Keratinocyte (primary cell): ENCODE results near the gene ROMO1.

ENCODE experiments used
- EZH2 ChIP-seq: IDR thresholded peaks from one replicate; pipeline ENCODE4 v1.6.1; 2012; ENCODE audit warnings: inconsistent platforms, mild to moderate bottlenecking, low read length, moderate library complexity
- TF ChIP-seq, protein P1 (sequence below), 3 experiments: IDR thresholded peaks in 1 of 3; conservative IDR thresholded peaks in 1 of 3; optimal IDR thresholded peaks in 1 of 3; 2 replicates in 2 of 3; 3 replicates in 1 of 3; pipeline versions ENCODE3 to v1.5.1; 2011; ENCODE audit warnings: low read length in 3 of 3, mild to moderate bottlenecking in 3 of 3, moderate library complexity in 2 of 3, control low read depth in 1 of 3, inconsistent platforms in 1 of 3; ENCODE audit not compliant: insufficient read depth in 2 of 3; ENCODE audit errors: extremely low read depth in 1 of 3

DNA sequence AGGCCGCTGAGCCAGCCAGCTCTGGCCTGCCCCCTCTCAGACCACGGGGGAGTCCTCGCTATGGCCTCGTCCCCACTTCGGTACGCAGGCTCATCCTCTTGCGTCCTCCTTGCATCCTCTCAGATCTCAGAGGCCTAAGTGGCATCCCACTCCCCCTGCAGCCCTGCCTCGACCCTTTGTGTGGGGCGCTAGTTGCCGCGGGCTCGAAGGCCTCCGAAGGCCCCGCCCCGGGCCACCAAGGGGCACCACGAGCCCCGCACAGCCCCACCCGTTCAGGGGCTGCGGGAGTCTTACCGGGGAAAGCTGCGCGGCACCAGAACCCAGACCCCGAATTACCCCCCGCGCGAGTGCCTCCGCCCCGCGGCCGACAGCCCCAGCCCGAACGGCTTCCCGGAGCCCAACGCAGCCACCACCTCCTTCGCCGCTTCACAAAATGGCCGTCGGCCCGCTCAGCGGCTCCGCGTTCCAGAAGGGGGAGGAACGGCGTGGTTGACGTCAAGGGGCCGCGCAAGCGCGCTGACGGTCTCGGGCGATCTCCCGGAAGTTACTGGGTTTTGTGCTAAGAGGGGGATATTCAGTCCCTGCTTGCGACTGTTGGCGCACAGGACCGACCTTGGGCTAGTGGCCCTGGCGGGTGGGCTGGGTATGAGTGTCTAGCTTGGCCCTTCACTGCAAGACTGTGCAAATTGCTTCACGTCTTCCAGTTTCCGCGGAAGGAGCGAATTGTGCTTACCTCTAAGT is 34.6 kb upstream of the ROMO1 start, which contains the start of the genes CPNE1 and RBM12:
- TF ChIP-seq, protein P1, sequence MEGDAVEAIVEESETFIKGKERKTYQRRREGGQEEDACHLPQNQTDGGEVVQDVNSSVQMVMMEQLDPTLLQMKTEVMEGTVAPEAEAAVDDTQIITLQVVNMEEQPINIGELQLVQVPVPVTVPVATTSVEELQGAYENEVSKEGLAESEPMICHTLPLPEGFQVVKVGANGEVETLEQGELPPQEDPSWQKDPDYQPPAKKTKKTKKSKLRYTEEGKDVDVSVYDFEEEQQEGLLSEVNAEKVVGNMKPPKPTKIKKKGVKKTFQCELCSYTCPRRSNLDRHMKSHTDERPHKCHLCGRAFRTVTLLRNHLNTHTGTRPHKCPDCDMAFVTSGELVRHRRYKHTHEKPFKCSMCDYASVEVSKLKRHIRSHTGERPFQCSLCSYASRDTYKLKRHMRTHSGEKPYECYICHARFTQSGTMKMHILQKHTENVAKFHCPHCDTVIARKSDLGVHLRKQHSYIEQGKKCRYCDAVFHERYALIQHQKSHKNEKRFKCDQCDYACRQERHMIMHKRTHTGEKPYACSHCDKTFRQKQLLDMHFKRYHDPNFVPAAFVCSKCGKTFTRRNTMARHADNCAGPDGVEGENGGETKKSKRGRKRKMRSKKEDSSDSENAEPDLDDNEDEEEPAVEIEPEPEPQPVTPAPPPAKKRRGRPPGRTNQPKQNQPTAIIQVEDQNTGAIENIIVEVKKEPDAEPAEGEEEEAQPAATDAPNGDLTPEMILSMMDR (optimal IDR thresholded peaks at IDR 0.05 in 1 of 3, IDR thresholded peaks at IDR 0.05 in 1 of 3, conservative IDR thresholded peaks at IDR 0.05 in 1 of 3; ENCODE audit: extremely low read depth in 1 of 3, insufficient read depth in 2 of 3, low read length in 3 of 3) = no peak
- TF ChIP-seq EZH2 = no peak
